Left renal cortex interstitium (tissue), 4 donors: Measurements from ENCODE around the gene PLXNB3. TPM values are rescaled to one million over a fixed set of nuclear protein-coding genes. Genes with fewer than 3 reads are reported as not detected.

Experiments used
- DNase-seq, 4 donors: peaks; one replicate each; pipeline ENCODE4 v3.0.0-alpha.2; 2013; ENCODE audit warnings: low read depth in 4 of 4, low spot score in 2 of 4, missing footprints in 1 of 4
- polyA plus RNA-seq, 4 donors: library from polyadenylated mRNA; unstranded; fragments of 120-200 nt; gene quantifications; one replicate each; pipeline ENCODE4 v1.2.1, GENCODE V29; 2013; ENCODE audit not compliant: insufficient read length in 4 of 4

The PLXNB3 gene
- polyA plus RNA-seq, 4 donors = 1.3 to 2.1 (median 1.7) TPM

GRCh38 chrX:153772316-153773217, 8.5 kb downstream of the PLXNB3 start:
- no peak for DNase-seq

GRCh38 chrX:153773218-153773611, 9.2 kb downstream of the PLXNB3 start:
- no peak for DNase-seq

- no peak for DNase-seq
These were observed 9.9 kb downstream of the PLXNB3 start for GRCh38 chrX:153773741-153774575.

- DNase-seq = no peak
These were observed 10.7 kb downstream of the PLXNB3 start for GRCh38 chrX:153774576-153775292.

- no peak for DNase-seq
These were observed 11.5 kb downstream of the PLXNB3 start for GRCh38 chrX:153775293-153776119.

- DNase-seq = no peak
These were observed 12.1 kb downstream of the PLXNB3 start for GRCh38 chrX:153776120-153776599.

- no peak for DNase-seq
These were observed 12.6 kb downstream of the PLXNB3 start for GRCh38 chrX:153776611-153777045.

GRCh38 chrX:153777261-153778090, 13.4 kb downstream of the PLXNB3 start:
- no peak for DNase-seq

- no peak for DNase-seq
These were observed 14.1 kb downstream of the PLXNB3 start for GRCh38 chrX:153778181-153778580.

- DNase-seq = no peak
These were observed 14.6 kb downstream of the PLXNB3 start for GRCh38 chrX:153778684-153779101.

GRCh38 chrX:153779891-153780677, 16.0 kb downstream of the PLXNB3 start:
- no peak for DNase-seq

- no peak for DNase-seq
These were observed 16.8 kb downstream of the PLXNB3 start, which contains the start of gene SRPK3 for GRCh38 chrX:153780678-153781427. Gene SRPK3, plus strand, starts transcription at chrX:153781041. Its CDS starts 46 bp downstream, at chrX:153781087.

GRCh38 chrX:153781428-153782047, 17.5 kb downstream of the PLXNB3 start:
- no peak for DNase-seq

GRCh38 chrX:153782313-153782712, 18.3 kb downstream of the PLXNB3 start:
- no peak for DNase-seq

- DNase-seq = no peak
These were observed 18.8 kb downstream of the PLXNB3 start for GRCh38 chrX:153782871-153783270.

- DNase-seq = no peak
These were observed 19.4 kb downstream of the PLXNB3 start for GRCh38 chrX:153783378-153784013.
